Measurements from ENCODE around the gene GAP43.
"Not testable (repeated sequence)": the region's sequence is repeated elsewhere in the genome, so short reads cannot be mapped to it uniquely, and the experiment has no call there.

Gene GAP43

GRCh38 chr3:115699706-115700105 is 76.4 kb downstream of the GAP43 start:
- no peak for DNase-seq

- no peak for DNase-seq
These were observed 79.3 kb downstream of the GAP43 start for GRCh38 chr3:115702598-115702997.

DNA sequence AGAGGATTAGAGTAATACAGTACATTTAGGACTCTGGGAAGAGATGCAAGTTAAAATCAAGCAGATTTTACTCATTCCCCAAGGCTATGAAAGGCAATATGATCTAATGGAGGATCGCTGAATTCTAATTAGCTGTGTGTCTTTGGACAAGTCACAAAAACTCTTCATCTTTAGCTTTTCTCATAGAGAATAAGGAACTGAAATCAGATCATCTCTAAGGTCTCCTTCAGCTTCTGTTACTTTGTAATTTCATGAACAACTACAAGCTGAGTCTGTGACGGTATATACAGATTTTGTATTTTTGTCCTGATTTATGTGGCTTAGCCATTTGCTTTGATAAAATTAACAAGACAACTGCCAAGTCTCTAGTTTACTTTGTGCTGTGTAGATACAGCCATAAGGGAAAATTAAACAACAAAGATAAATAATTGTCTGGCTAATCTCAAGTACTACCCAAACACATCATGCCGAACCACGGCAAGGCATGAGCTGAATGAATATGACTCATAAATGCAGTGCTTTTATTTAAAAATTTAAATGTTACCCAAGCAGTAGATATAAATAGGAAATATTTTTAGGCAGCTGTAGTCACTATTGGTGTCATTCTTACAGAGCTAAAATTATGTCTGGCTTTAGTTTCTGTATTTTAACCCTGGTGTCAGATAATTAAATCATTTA is 81.5 kb downstream of the GAP43 start:
- no peak for DNase-seq

- DNase-seq, result no peak
These were observed 83.1 kb downstream of the GAP43 start for GRCh38 chr3:115706311-115706829.

- DNase-seq, result no peak
These were observed 85.2 kb downstream of the GAP43 start for GRCh38 chr3:115708540-115708939.

- DNase-seq, result no peak
These were observed 85.8 kb downstream of the GAP43 start for GRCh38 chr3:115709093-115709492.

DNA sequence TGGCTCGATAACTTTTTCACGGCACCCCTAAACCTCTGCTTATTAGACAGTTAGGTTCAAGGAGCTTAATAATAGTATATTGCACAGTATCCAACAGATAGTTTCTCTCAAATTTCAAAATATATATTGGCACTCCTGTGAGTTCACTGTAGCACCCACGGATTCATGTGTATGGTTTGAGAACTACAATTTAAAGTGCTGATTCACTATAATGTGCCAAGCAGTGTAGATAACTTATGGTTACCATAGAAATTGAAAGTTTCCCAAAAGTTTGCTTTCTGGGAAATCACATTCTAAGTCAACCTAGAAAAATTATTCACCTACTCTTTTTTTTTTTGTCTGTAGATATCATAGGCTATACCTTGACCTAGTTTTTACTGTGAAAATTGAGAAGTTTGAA is 86.6 kb downstream of the GAP43 start:
- no peak for DNase-seq

DNA sequence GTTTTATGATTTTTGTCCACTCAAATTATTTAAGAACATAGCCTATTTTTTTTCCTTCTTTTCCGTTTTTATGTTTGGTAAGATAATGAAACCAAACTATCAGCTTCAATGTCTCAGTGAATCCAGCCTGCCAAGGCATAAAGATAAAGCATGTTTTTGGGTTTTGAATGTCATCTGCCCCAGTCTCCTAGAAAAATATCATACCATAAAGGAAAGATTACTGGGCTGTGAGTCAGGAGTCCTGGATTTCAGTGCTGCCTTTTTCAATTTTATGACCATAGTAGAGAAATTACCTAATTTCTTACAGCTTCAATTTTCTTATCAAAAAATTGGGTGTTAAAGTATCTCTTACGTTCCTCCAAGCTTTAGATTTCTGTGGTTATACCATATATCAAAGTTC is 87.5 kb downstream of the GAP43 start:
- no peak for DNase-seq

DNA sequence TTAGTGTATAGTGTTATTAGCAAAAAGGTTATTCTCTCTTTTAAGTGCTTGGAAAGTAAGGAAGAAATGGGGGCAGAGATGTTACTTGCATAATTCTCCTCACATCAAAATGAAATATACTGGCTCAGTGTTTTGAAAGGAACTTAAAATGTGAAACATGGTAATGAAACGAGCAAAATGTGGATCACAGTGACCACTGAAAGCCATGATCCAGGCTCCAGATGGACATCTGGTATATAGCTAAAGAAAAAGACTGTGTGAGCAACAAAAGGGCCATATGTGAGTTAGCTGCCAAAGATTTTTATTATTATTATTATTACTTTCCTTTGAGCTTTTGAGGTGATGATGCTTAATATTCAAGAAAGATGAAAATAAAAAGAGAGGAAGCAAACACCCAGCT is 89.6 kb downstream of the GAP43 start:
- DNase-seq, result no peak

- no peak for DNase-seq
These were observed 90.0 kb downstream of the GAP43 start for GRCh38 chr3:115713284-115713683.

DNA sequence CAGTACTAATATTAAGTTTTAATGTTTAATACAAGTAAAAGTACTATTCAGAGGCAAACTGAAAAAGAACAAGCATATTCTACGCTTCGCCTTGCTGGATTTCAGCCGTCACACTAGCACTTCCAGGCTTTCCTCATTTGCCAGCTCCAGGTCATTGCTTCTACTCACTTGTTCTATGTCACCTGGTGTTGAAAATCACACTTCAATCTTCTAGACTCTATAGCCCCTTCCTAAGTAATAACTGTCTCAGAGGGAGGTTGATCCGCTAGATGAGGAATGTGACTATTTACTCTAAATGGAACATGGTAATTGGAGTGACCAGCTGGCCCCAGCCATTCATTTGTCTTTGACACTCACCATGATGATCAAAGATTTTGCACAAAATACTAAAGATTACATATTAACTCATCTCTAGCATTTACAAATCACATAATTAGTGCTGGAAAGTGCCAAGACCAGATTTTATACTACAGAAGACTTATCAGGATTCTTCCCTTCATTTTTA is 92.0 kb downstream of the GAP43 start:
- DNase-seq, result no peak

DNA sequence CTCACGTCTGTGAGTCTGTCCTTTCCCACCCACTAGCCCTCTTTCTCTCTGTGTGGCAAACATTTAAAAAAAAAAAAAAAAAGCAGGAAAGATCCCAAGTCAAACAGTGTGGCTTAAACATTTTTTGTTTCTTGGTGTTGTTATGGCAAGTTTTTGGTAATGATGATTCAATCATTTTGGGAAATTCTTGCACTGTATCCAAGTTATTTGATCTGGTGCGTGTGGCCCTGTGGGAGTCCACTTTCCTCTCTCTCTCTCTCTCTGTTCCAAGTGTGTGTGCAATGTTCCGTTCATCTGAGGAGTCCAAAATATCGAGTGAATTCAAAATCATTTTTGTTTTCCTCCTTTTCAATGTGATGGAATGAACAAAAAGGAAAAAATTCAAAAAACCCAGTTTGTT is 97.7 kb downstream of the GAP43 start:
- DNase-seq, result no peak

DNA sequence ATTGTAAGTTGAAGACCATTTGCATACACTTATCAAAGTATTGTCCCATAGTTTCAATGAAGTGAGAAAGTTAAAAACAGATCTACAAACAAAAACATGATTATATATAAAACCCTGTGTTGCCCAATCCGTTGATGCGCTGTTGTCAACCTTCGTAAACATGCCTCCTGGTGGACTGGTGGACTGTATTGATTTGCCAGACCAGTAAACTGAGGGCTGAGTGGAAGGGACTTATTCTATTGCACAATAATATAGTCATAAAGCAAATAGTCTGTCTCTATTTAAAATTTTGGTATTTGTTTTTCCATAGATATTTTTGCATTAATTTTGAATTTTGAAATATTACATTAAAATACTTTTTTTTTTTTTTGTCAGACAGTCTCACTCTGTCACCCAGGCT is 102.5 kb downstream of the GAP43 start:
- no peak for DNase-seq

DNA sequence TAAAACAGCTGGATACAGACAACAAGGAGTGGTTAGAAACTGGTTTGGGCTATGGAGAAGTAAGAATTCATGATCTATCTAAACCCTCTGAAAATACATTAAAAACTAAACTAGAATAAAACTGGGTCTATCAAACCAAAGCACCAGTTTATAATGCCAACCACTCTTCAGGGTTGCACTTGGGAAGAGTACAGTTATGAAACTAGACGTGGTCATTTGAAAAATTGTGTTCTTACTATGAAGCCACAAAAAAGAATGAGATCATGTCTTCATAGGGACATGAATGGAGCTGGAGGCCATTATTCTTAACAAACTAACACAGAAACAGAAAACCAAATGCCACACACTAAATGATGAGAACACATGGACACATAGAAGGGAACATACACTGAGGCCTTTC is 103.8 kb downstream of the GAP43 start:
- no peak for DNase-seq

GRCh38 chr3:115728013-115728412 is 104.7 kb downstream of the GAP43 start:
- no peak for DNase-seq

GRCh38 chr3:115736341-115736740 is 113.0 kb downstream of the GAP43 start:
- DNase-seq, result not testable (repeated sequence)

DNA sequence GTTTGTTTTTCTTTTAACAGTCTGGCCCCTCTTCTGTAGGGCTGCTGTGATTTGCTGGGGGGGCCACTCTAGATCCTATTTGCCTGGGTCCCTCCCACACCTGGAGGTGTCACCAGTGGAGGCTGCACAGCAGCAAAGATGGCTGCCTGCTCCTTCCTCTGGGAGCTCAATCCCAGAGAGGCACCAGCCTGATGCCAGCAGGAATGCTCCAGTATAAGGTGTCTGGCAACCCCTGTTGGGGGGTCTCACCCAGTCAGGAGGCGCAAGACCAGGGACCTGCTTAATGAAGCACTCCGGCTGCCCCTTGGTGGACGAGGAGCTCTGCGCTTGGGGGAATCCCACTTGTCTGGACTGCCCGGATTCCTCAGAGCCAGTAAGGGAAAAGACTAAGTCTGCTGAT is 118.3 kb downstream of the GAP43 start:
- DNase-seq, result no peak

DNA sequence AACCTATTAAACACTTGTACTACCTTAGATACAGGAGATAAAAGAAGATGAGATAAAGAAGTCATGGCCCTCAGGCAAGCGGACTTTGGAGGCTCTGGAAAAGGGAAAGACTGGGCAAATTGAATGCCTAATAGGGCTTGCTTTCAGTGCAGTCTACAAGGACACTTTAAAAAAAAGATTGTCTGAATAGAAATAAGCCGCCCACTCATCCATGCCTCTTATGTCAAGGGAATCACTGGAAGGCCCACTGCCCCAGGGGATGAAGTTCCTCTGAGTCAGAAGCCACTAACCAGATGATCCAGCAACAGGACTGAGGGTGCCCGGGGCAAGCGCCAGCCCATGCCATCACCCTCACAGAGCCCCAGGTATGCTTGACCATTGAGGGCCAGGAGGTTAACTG is 121.2 kb downstream of the GAP43 start:
- not testable (repeated sequence) for DNase-seq

DNA sequence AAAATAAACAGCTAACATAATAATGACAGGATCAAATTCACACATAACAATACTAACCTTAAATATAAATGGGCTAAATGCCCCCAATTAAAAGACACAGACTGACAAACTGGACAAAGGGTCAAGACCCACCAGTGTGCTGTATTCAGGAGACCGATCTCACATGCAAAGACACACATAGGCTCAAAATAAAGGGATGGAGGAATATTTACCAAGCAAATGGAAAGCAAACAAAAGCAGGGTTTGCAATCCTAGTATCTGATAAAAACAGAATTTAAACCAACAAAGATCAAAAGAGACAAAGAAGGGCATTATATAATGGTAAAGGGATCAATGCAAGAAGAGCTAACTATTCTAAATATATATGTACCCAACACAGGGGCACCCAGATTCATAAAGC is 129.7 kb downstream of the GAP43 start:
- DNase-seq, result not testable (repeated sequence)

DNA sequence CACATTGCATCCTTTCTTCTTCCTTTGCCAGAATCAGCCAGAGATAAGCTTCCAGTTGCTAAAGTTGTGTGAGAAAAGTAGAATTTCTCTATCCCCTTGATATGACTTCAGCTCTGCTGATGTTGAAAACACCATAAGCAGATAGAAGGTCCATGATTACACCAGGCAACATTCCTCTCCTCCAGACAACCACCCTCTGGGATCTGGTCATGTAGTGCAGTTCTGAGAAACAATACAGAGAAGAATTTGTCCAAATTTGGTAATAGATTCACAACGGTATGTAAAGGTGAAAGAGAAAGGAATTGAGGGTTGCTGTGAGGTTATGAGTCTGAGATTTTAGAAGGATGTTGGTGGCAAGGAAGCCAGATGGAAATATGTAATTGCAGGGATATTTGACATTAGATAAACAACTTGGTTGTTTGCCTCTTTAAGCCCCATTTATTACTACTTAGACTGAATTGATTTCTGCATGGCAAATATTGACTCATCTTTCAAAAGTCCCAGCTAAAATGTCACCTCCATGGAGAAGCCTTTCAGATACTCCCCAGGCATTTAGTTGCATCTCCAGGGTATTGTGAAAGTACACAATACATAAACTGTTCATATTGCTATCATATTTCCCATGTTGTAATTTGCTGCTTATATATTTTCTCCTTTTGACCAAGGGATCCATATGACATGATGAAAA is 134.9 kb downstream of the GAP43 start:
- DNase-seq, result no peak

GRCh38 chr3:115760716-115761115 is 137.4 kb downstream of the GAP43 start:
- DNase-seq, result no peak

GRCh38 chr3:115761927-115762305 is 138.6 kb downstream of the GAP43 start:
- DNase-seq, result no peak

DNA sequence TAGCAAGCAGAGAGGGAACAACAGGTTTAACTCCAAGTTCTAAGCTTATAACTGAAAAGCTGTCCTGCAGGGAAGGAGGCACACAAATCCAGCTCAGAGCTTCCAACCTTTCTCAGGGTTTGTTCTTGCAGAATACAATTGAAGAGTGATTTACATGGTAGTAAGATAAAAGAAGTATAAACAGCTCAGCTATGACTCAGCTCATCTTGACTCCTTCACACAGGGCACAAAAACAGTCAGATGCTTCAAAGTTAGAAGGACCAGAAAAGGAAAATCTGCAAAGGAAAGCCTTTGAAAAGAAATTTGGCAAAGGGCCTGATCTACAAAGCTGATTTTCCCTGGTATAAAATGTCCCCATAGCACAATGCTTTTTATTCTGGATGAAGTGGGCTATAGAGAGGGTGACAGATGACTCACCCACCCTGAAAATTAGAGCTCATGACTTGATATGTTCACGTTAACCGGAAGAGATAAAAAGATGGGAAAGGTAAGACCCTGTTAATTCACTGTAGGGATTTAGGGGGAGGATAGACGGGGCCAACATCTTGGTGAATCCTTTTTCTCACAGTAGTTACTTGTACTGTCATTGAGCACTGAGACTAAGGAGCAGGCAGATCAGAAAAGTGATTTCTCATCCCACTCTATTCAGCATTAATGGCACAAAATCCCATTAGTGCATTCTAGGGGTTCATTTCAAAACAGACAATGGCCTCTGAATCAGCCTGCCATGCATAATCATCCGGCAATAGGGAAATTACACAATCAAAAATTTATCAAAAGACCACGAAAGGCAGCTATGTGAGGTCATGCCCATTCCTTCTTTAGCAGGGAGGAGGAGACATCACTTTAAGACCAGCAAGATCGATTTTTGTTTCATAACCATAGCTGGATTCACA is 143.5 kb downstream of the GAP43 start:
- no peak for DNase-seq
